CD4-positive, alpha-beta T cell treated with Interleukin-6 at 100 ng/mL for 8 hours (primary cell): ENCODE measurements around the gene PTCD2.
A peak's percentile ranks its signal among the peaks of the same experiment; 100 is the strongest.
"Not testable (repeated sequence)": the region's sequence is repeated elsewhere in the genome, so short reads cannot be mapped to it uniquely, and the experiment has no call there.

Experiments used
- DNase-seq: peaks from one replicate; pipeline ENCODE4 v3.0.0-alpha.2; 2020; ENCODE audit warnings: mixed read lengths, low spot score

The PTCD2 gene

GRCh38 chr5:72296256-72296655 lies 23.9 kb upstream of the PTCD2 start:
- DNase-seq: no peak

GRCh38 chr5:72298136-72298535 lies 22.0 kb upstream of the PTCD2 start:
- DNase-seq: not testable (repeated sequence)

DNA sequence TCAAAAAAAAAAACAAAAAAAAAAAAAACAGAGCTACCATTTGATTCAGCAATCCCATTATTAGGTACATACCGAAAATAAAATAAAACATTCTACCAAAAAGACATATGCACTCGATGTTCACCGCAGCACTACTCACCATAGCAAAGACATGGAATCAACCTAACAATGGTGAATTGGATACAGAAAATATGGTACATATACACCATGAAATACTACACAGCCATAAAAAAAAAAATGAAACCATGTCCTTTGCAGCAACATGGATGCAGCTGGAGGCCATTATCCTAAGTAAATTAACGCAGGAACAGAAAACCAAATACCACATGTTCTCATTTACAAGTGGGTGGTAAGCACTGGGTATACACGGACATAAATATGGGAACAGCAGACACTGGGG lies 21.5 kb upstream of the PTCD2 start:
- no peak for DNase-seq

- DNase-seq: no peak
Measured at GRCh38 chr5:72300590-72301339, 19.4 kb upstream of the PTCD2 start.

DNA sequence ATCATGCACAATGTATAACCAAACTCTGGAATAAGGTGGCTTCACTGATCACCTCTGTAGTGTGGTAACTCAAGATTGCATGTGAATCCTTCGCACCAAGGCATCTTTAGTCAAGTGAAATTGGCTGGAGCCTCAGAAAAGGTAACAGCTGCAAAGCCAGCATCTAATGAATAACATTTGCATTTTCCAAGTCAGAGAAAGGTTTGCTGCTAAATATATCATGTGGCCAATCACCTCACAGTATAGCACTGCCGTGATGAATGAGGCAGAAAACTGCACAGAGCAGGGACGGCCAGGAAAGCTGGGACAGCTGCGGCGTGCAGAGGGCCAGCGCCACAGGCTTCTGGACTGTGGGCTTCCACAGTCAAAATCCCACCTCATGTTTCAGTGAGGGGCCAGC lies 18.6 kb upstream of the PTCD2 start:
- no peak for DNase-seq

GRCh38 chr5:72302171-72302570 lies 18.0 kb upstream of the PTCD2 start:
- no peak for DNase-seq

- no peak for DNase-seq
Measured at GRCh38 chr5:72305194-72306142, 14.7 kb upstream of the PTCD2 start.

- DNase-seq: no peak
Measured at GRCh38 chr5:72307573-72307967, 12.6 kb upstream of the PTCD2 start.

GRCh38 chr5:72307968-72308852 lies 12.0 kb upstream of the PTCD2 start:
- peak; percentile 95 for DNase-seq

DNA sequence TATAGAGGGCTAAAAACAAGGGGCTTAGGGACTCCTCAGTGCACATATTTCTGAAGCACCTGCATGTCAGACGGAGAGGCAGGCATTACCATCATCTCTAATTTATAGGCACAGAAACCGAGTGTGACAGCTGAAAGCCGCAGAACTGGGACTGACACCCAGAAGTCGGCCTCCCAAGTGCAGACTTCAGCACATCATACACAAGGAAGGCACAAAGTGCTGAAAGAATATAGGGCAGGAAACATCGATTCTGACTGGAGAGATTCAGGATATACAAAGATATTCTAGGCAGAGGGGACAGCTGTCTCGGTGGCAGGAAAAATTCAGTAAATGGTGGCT lies 11.4 kb upstream of the PTCD2 start:
- DNase-seq: no peak

GRCh38 chr5:72313141-72313540 lies 7.0 kb upstream of the PTCD2 start:
- DNase-seq: no peak

DNA sequence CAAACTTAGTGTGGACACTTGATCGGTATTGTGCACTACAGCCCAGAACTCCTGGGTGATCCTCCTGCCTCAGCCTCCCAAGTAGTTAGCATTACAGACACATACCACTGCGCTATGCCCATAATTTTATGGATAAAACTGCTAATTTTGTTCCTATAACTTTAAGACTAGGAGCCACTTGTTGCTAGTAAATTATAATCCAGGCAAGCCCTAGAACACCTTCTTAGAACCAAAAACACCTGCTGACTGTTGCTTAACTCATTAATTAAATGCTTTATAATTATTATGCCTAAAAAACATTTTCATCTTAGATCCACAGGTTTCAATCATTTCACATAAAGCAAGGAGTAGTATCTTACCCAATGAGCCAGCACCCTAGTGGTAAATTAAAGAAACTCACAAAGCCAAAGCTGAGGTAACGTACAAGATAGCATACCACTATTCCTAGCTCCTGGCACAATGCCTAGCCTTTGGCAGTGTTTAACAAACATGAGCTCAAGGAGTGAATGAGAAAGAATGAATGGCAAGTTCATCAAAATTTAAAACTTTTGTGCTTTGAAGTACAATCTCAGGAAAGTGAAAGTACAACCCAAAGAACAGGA lies 5.5 kb upstream of the PTCD2 start:
- DNase-seq: no peak

DNA sequence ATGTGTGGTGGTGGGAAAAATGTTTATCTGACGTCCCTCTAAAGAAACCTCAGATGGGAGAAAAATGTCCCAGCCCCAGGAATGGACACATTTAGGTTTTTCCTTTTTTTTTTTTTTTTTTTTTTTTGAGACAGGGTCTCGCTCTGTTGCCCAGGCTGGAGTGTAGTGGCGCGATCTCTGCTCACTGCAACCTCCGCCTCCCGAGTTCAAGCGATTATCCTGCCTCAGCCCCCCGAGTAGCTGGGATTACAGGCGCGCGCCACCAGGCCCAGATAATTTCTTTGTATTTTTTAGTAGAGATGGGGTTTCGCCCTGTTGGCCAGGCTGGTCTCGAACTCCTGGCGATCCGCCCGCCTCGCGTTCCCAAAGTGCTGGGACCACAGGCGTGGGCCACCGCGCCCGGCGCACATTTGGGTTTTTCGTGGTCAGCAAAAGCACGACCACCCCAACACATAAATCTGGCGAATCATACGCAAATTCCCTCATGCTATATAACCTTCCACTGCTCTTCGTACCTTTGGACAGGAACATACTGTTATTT lies 668 bp upstream of the PTCD2 start:
- not testable (repeated sequence) for DNase-seq

GRCh38 chr5:72324189-72324825 lies 4.1 kb downstream of the PTCD2 start:
- no peak for DNase-seq

DNA sequence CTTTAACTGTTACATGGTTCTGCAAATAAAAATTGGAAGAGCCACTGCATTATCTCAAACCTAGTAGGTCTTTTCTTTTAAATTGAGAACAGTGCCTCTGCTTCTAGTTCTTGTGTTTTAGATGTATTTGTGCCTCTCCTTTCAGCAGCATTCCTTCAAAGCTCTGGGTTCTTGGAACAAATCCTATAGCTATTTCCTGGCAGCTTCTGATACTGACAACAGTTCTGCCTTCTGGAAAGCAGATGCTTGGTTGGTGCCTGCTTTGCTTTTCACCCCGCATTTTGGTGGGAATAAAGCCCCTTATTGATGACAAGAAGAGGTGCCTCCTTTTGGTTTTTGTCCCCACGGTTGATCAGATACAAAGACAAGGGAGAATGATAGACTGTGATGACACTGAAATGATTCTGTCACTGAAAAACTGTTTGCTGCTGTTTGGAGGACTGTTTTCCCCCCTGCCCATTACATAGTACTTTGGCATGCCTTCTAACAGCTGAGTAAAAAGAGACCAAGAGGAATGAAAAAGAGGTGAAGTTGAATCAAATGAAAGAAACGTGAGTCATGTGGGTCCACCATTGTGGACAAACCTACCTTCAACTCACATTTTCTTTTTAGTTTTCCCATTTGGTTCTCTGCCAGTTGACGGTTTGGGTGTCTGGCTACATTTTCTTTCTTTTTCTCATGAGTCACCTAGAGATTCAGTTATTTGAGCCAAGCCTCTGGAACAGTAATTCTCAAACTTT lies 5.6 kb downstream of the PTCD2 start:
- DNase-seq: no peak

DNA sequence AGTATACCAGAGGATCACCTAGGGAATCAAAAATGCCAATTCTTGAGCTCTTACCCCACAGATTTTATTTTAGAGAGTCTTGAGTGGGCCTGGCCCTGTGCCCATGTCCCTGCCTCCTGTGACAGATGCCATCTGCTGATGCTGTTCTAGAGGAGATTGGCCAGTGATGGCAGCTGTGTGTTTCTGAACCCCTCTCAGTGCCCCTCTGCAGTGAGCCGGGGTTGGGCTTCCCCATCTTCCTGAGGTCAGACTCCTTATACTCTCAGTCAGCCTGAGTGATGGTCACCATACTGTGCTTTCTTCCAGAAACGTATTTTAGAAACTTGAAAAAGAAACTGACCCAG lies 6.1 kb downstream of the PTCD2 start:
- no peak for DNase-seq

GRCh38 chr5:72328172-72328571 lies 8.0 kb downstream of the PTCD2 start:
- DNase-seq: no peak

GRCh38 chr5:72330712-72331111 lies 10.5 kb downstream of the PTCD2 start:
- DNase-seq: no peak

- DNase-seq: no peak
Measured at GRCh38 chr5:72337159-72337558, 17.0 kb downstream of the PTCD2 start.

DNA sequence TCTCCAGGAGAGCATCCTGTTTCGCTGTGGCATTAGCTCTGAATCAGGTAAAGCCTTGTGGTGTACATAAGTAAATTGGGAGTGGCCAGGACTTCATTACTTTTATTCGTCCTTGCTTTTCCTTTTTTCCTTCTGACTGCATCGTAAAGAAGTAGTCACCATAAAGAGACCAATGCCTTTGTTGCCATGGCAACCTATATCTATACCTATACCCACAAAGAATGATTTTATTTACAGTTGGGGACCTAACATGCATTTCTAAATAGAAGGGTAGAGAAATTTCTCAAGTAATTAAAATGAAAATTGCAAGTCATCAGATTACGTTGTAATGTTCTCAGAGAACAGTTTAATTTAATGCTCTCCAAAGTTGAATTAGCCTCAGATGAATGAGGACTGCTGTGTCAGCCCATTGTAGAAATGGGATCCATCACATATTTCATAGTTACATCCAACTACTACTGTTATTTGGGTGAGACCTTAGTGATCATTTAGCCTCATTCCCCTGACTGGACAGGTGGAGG lies 18.6 kb downstream of the PTCD2 start:
- no peak for DNase-seq
